Ramos (cell line): Measurements from ENCODE around the gene SLC25A23.

Experiments
- in situ Hi-C: fragments of 300-500 bp; cut with MboI; formaldehyde crosslinking; loops from one replicate; pipeline ENCODE4 v1.14.3; 2022; ENCODE audit warnings: low sequenced_read_pairs; ENCODE audit not compliant: unreplicated experiment

SLC25A23 gene

GRCh38 chr19:6427131-6427530 is 32.5 kb downstream of the SLC25A23 start:
- in situ Hi-C loops = no loop called here

- in situ Hi-C loops = no loop called here
Observed at GRCh38 chr19:6425732-6426620, 33.6 kb downstream of the SLC25A23 start.

GRCh38 chr19:6424939-6425731 is 34.5 kb downstream of the SLC25A23 start:
- in situ Hi-C loops = no loop called here

GRCh38 chr19:6424195-6424938 is 35.2 kb downstream of the SLC25A23 start, which contains the start of gene KHSRP:
Gene KHSRP, minus strand, starts transcription at chr19:6424811. Its CDS starts 110 bp downstream, at chr19:6424701.
- in situ Hi-C loops = no loop called here

GRCh38 chr19:6423499-6424194 is 35.9 kb downstream of the SLC25A23 start:
- in situ Hi-C loops = no loop called here

- in situ Hi-C loops = no loop called here
Observed at GRCh38 chr19:6421075-6422014, 38.2 kb downstream of the SLC25A23 start.

- in situ Hi-C loops = no loop called here
Observed at GRCh38 chr19:6418562-6418932, 41.0 kb downstream of the SLC25A23 start.

- in situ Hi-C loops = no loop called here
Observed at GRCh38 chr19:6417713-6418561, 41.7 kb downstream of the SLC25A23 start.

- in situ Hi-C loops = no loop called here
Observed at GRCh38 chr19:6416658-6417405, 42.8 kb downstream of the SLC25A23 start.

GRCh38 chr19:6415591-6416190 is 43.9 kb downstream of the SLC25A23 start:
- in situ Hi-C loops = no loop called here

GRCh38 chr19:6414793-6415590 is 44.6 kb downstream of the SLC25A23 start:
- in situ Hi-C loops = no loop called here

- in situ Hi-C loops = no loop called here
Observed at GRCh38 chr19:6413721-6414643, 45.6 kb downstream of the SLC25A23 start.

- in situ Hi-C loops = no loop called here
Observed at GRCh38 chr19:6413291-6413690, 46.3 kb downstream of the SLC25A23 start.

- in situ Hi-C loops = no loop called here
Observed at GRCh38 chr19:6412447-6413091, 47.0 kb downstream of the SLC25A23 start.

GRCh38 chr19:6412061-6412446 is 47.5 kb downstream of the SLC25A23 start:
- in situ Hi-C loops = no loop called here
